ENCODE results near the gene PGA3.
"Not testable (repeated sequence)": the region's sequence is repeated elsewhere in the genome, so short reads cannot be mapped to it uniquely, and the experiment has no call there.

Gene PGA3

GRCh38 chr11:61211327-61211952 is 8.1 kb downstream of the PGA3 start:
- not testable (repeated sequence) for DNase-seq

DNA sequence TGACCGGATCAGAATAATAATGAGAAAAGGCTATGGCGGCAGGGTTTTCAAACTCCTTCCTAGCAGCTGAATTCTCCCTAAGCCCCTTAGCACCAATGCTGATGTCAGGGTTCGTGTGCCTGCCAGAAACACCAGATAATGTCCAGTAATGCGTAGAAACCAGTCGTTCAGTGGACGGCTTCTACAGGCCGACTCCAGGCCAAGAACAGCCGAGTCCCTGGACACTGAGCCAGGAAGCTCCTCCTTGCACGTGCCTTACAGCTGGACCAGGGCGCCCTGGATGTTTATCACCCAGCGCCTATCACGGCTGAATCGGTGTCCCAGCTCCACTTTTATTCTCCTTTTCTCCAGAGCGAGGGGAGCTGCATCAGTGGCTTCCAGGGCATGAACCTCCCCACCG is 8.9 kb downstream of the PGA3 start:
- DNase-seq, result not testable (repeated sequence)

DNA sequence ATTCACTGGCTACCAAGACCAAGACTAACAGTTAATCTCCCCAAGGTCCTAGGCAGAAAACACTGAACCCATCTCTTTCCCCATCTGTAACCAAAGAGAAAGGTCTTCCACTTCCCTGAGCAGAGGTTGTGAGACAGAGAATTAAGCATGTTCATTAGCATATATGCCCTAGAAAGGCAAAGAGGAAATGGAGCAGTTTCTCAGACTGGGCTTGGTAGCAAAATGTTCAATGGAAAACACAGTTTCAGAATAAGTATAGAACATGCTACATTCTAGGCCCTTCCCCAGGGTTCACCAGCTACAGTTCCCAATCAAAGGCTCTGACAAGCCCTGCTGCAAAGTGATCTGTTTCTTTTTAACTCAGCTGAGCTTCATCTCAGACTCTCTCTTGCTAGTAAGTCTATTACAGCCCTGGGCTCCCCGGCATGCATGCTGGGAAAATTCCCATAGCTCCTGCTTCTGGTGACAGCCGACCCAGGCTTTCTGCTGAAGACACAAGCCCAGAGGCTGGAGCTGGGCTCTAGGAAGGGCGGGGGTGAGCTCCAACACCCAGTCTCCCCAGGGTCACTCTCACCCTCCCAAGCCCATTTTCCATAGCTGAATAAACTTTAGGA is 10.5 kb downstream of the PGA3 start:
- DNase-seq, result not testable (repeated sequence)

- not testable (repeated sequence) for DNase-seq
Measured at GRCh38 chr11:61218306-61218705, 15.0 kb downstream of the PGA3 start.

GRCh38 chr11:61219016-61219415 is 15.7 kb downstream of the PGA3 start:
- not testable (repeated sequence) for DNase-seq

GRCh38 chr11:61222047-61222446 is 18.7 kb downstream of the PGA3 start, which contains the start of gene PGA4:
TSS of gene PGA4 (plus strand) at chr11:61222347. CDS start at chr11:61222401, 54 bp downstream.
- not testable (repeated sequence) for DNase-seq

- not testable (repeated sequence) for DNase-seq
Measured at GRCh38 chr11:61222692-61223091, 19.4 kb downstream of the PGA3 start.

DNA sequence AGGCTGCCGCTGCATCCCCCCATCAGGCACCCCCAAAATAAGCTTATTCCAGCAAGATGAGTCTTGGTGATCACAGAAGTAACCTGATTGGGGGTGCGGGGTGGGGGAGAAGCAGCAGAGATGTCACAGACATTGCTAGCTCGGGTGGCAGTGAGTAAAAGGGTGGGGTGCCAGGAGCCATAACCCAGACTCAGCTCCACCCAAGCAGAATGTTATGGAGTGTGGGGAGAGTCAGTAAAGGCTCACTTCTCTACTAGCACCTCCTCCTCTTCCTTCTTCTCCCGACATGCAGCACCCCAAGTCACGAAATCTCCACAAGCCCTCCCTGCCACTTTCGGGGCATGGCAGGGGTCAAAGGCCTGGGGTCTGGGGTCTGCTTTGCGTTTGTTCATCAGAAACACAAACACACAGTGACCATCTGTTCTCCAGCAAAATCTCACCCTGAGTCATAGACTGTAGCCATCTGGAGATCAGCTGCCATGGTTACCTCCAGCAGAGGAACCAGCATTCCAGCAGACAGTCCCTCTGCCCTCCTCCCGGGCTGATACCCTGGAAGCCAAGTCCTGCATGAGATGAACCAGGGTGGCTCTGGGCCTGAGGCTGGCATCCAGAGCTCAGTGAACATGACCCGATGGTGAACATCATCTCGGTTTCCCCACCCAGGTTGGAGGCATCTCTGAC is 23.3 kb downstream of the PGA3 start:
- not testable (repeated sequence) for DNase-seq

DNA sequence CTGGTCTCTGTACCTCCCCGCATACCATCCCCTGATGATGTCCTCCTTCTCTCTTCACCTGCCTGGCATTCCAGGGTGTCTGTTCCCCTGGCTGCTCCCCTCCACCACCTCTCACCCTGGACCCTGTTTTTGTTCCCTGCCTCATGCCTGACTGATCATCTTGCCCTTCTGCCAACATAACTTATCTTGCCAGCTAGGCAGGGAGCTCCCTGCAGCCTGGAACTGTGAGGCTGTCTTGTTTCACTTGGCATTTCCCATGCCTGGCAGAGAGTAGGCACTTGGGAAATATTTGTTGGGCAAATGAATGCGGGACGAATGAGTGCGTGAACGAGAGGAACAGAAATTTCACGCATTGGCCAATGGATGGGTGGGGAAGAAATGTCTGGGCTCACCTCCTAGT is 26.1 kb downstream of the PGA3 start:
- DNase-seq, result not testable (repeated sequence)

- not testable (repeated sequence) for DNase-seq
Measured at GRCh38 chr11:61231033-61231432, 27.7 kb downstream of the PGA3 start.

GRCh38 chr11:61231585-61231984 is 28.3 kb downstream of the PGA3 start:
- not testable (repeated sequence) for DNase-seq

- DNase-seq, result not testable (repeated sequence)
Measured at GRCh38 chr11:61232548-61233145, 29.3 kb downstream of the PGA3 start.

- DNase-seq, result not testable (repeated sequence)
Measured at GRCh38 chr11:61237130-61237529, 33.8 kb downstream of the PGA3 start.

GRCh38 chr11:61240288-61240687 is 37.0 kb downstream of the PGA3 start:
- DNase-seq, result not testable (repeated sequence)

DNA sequence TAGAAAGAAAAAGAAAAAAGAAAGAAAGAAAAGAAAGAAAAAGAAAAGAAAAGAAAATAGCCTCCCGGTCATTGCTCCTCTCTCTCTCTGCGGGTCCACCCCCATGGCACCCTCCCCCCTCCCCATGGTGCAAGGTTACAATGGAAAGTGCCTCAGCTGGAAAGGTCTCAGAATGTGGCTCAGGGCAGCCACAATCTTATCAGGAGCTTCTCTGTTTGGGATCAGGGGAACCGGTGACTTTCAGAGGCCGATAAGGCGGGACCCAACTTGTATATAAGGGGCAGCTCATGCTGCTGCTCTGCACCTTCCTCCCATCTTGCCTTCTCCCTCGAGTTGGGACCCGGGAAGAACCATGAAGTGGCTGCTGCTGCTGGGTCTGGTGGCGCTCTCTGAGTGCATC is 37.6 kb downstream of the PGA3 start, which contains the start of gene PGA5:
Gene PGA5, plus strand, starts transcription at position 301 of the 400 bp plus-strand sequence. Its CDS starts 52 bp downstream, at position 353.
- DNase-seq, result not testable (repeated sequence)

DNA sequence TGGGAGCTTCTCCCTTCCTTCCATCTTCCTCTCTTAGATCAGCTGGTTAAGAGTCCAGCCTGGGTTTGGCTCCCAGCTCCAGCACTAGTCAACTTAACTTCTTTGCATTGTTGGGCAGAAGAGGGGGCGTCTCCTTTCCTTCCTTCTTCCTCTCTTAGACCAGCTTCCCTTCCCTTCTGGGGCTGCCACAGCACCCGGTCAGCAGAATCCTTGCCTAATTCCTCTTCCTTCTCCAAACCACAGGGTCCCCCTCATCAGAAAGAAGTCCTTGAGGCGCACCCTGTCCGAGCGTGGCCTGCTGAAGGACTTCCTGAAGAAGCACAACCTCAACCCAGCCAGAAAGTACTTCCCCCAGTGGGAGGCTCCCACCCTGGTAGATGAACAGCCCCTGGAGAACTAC is 38.2 kb downstream of the PGA3 start:
- not testable (repeated sequence) for DNase-seq

- not testable (repeated sequence) for DNase-seq
Measured at GRCh38 chr11:61245284-61245964, 42.1 kb downstream of the PGA3 start.

DNA sequence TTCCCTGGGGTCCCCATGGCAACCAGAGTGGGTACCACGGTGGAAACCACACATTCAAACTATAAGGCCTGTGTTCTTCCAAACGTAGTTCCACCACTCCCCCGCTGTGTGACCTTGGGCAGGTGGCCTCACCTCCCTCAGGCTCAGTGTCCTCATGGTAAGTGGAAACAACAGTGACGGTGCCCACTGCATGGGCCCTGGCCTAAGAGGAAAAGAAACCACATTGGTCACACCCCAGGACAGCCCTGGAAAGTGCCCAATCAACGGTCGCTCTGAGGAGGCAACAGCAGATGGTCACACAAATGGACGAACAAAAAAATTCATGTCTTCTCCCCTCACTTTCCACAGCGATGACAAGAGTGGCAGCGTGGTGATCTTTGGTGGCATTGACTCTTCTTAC is 44.8 kb downstream of the PGA3 start:
- not testable (repeated sequence) for DNase-seq

DNA sequence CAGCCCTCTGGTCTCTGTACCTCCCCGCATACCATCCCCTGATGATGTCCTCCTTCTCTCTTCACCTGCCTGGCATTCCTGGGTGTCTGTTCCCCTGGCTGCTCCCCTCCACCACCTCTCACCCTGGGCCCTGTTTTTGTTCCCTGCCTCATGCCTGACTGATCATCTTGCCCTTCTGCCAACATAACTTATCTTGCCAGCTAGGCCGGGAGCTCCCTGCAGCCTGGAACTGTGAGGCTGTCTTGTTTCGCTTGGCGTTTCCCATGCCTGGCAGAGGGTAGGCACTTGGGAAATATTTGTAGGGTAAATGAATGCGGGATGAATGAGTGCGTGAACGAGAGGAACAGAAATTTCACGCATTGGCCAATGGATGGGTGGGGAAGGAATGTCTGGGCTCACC is 45.9 kb downstream of the PGA3 start:
- DNase-seq, result not testable (repeated sequence)

DNA sequence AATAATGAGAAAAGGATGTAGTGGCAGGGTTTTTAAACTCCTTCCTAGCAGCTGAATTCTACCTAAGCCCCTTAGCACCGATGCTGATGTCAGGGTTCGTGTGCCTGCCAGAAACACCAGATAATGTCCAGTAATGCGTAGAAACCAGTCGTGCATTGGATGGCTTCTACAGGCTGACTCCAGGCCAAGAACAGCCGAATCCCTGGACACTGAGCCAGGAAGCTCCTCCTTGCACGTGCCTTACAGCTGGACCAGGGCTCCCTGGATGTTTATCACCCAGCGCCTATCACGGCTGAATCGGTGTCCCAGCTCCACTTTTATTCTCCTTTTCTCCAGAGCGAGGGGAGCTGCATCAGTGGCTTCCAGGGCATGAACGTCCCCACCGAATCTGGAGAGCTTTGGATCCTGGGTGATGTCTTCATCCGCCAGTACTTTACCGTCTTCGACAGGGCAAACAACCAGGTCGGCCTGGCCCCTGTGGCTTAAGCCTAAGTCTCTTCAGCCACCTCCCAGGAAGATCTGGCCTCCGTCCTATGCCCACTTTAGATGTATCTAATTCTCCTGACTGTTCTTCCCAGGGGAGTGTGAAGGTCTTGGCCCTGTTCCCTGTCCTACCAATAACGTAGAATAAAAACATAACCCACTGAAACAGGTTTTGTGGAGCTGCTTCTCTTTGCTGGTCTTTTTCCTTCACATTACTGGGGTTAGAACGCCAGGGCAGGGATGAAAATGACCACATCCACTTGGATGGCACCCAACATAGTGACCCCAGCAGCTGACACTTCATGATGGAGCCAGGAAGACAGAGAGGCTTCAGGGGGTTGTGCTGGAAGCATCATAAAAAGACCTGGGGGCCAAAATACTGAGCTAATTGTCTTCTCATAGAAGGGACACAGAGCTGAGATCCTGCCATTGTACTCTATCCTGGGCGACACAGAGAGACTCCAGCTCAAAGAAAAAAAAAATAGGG is 47.8 kb downstream of the PGA3 start:
- peak; percentile 86 for DNase-seq

- DNase-seq, result not testable (repeated sequence)
Measured at GRCh38 chr11:61252332-61252731, 49.0 kb downstream of the PGA3 start.
